HL-60 (cell line): ENCODE results near the gene VTCN1.

Experiments
- CTCF ChIP-seq: IDR thresholded peaks from one replicate; pipeline ENCODE4 v1.5.1; 2011; ENCODE audit warnings: low read length, control low read depth, inconsistent platforms; ENCODE audit not compliant: insufficient read depth
- GABPA ChIP-seq: IDR thresholded peaks from 2 replicates; pipeline ENCODE4 v1.6.1; 2012; ENCODE audit warnings: low read depth
- POLR2AphosphoS5 ChIP-seq: IDR thresholded peaks from 2 replicates; pipeline ENCODE4 v1.6.1; 2012; ENCODE audit warnings: low read depth
- REST ChIP-seq: IDR thresholded peaks from 2 replicates; pipeline ENCODE4 v1.6.1; 2012; ENCODE audit warnings: low read depth; ENCODE audit not compliant: insufficient replicate concordance
- SPI1 ChIP-seq: IDR thresholded peaks from 2 replicates; pipeline ENCODE4 v1.6.1; 2012; ENCODE audit warnings: low read depth, mild to moderate bottlenecking, borderline replicate concordance

- no peak for TF ChIP-seq CTCF
- TF ChIP-seq POLR2AphosphoS5, result no peak
- no peak for TF ChIP-seq GABPA
- TF ChIP-seq SPI1, result no peak
- TF ChIP-seq REST, result no peak
Observed at GRCh38 chr1:117146575-117147340, 64.0 kb downstream of the VTCN1 start.
